Neural progenitor cell (in vitro differentiated cells): ENCODE results near the gene MGAM2.

Experiments
- CTCF ChIP-seq: fragments of 200-600 bp; sonication (generic); IDR thresholded peaks from 2 replicates; pipeline ENCODE4 v1.5.1; 2017; ENCODE audit warnings: antibody characterized with exemption, mild to moderate bottlenecking
- EZH2 ChIP-seq: fragments of 200-600 bp; sonication (generic); IDR thresholded peaks from 2 replicates; pipeline ENCODE4 v1.6.1; 2017; ENCODE audit warnings: antibody characterized with exemption, mild to moderate bottlenecking, moderate library complexity
- EZH2phosphoT487 ChIP-seq: fragments of 200-600 bp; sonication (generic); IDR thresholded peaks from 2 replicates; pipeline ENCODE4 v1.6.1; 2017; ENCODE audit warnings: antibody characterized with exemption

- TF ChIP-seq CTCF (no peak), EZH2 (no peak), EZH2phosphoT487 (no peak)
These were observed 117.1 kb downstream of the MGAM2 start for GRCh38 chr7:142228537-142229104.
